Thymus (tissue), 11 donors: ENCODE measurements around the gene PLAAT3. TPM values are rescaled to one million over a fixed set of nuclear protein-coding genes. Genes with fewer than 3 reads are reported as not detected.
"Not testable (repeated sequence)": the region's sequence is repeated elsewhere in the genome, so short reads cannot be mapped to it uniquely, and the experiment has no call there.

ENCODE experiments used
- DNase-seq, 9 donors: peaks; one replicate each; pipeline ENCODE4 v3.0.0-alpha.2; 2013; ENCODE audit warnings: low spot score in 9 of 9, low read depth in 6 of 9, missing footprints in 1 of 9
- H3K27ac ChIP-seq, 2 donors: one replicate each; pipeline ENCODE4 v1.5.1; 2013; ENCODE audit warnings: control low read depth in 1 of 2, low read depth in 1 of 2, low read length in 1 of 2, mild to moderate bottlenecking in 1 of 2, moderate library complexity in 1 of 2
- H3K27me3 ChIP-seq, 2 donors: one replicate each; pipeline ENCODE4 v1.5.1; 2013; ENCODE audit warnings: low read length in 1 of 2; ENCODE audit not compliant: control insufficient read depth in 2 of 2, insufficient read depth in 1 of 2
- H3K36me3 ChIP-seq, 2 donors: one replicate each; pipeline ENCODE4 v1.5.1; 2013; ENCODE audit warnings: low read length in 1 of 2, mild to moderate bottlenecking in 1 of 2, moderate library complexity in 1 of 2; ENCODE audit not compliant: control insufficient read depth in 2 of 2, insufficient read depth in 2 of 2
- H3K4me1 ChIP-seq, 2 donors: one replicate each; pipeline ENCODE4 v1.5.1; 2013; ENCODE audit warnings: low read length in 2 of 2; ENCODE audit not compliant: control insufficient read depth in 2 of 2, insufficient read depth in 2 of 2
- H3K4me3 ChIP-seq, 2 donors: one replicate each; pipeline ENCODE4 v1.5.1; 2013; ENCODE audit warnings: low read length in 2 of 2, control low read depth in 1 of 2, mild to moderate bottlenecking in 1 of 2
- H3K9me3 ChIP-seq, 2 donors: one replicate each; pipeline ENCODE4 v1.5.1; 2013; ENCODE audit warnings: low read length in 1 of 2, mild to moderate bottlenecking in 1 of 2; ENCODE audit not compliant: control insufficient read depth in 2 of 2, insufficient read depth in 1 of 2
- WGBS: extraction: QIAGEN DNeasy Blood & Tissue Kit; methylation state at CpG from one replicate; pipeline ENCODE4 v1.1.7; 2013; 5-methylcytosine and 5-hydroxymethylcytosine counted together
- polyA plus RNA-seq: library from polyadenylated mRNA; stranded (reverse); fragments of 200-250 nt; gene quantifications from one replicate; pipeline ENCODE4 v1.2.3, GENCODE V29; 2013
- total RNA-seq: library from RNA; stranded (reverse); fragments of 120-200 nt; gene quantifications from one replicate; pipeline ENCODE4 v1.2.4, GENCODE V29; 2013
- donor health status: healthy.

The PLAAT3 gene
- total and polyA plus RNA-seq, 2 donors = 2.1 to 21.8 TPM

- 87% methylated on average over 10 of the region's 10 CpGs for WGBS
- Histone ChIP-seq H3K4me3 (no peak overlapping the region), H3K36me3 (peaks cover 13 to 22% of the 10 kb centered on the region in 2 donors), H3K4me1 (no peaks in the 10 kb centered on the region), H3K27ac (no peak overlapping the region), H3K27me3 (no peaks in the 10 kb centered on the region), H3K9me3 (no peaks in the 10 kb centered on the region)
- peak in 8 of 9 donors; percentile 30 to 78 (median 60) for DNase-seq
These were observed 21.7 kb upstream of the PLAAT3 start for GRCh38 chr11:63635762-63636465.

- DNase-seq = no peak
- no peaks in the 10 kb centered on the region for H3K9me3 ChIP-seq
- no peak overlapping the region for H3K27ac ChIP-seq
- WGBS = 98% methylated on average over 3 of the region's 3 CpGs
- peaks cover 25 to 34% of the 10 kb centered on the region in 2 donors for H3K36me3 ChIP-seq
- no peak overlapping the region for H3K4me3 ChIP-seq
- H3K4me1 ChIP-seq = no peaks in the 10 kb centered on the region
- no peaks in the 10 kb centered on the region for H3K27me3 ChIP-seq
These were observed 15.2 kb upstream of the PLAAT3 start for GRCh38 chr11:63629426-63629825.

GRCh38 chr11:63623513-63624140 is 9.4 kb upstream of the PLAAT3 start:
- 81% methylated on average over 7 of the region's 7 CpGs for WGBS
- H3K4me1 ChIP-seq = peaks cover 3 to 7% of the 10 kb centered on the region in 2 donors
- H3K27ac ChIP-seq = no peak overlapping the region
- no peak overlapping the region for H3K4me3 ChIP-seq
- no peaks in the 10 kb centered on the region for H3K9me3 ChIP-seq
- H3K27me3 ChIP-seq = peaks cover 0 to 2% of the 10 kb centered on the region in 2 donors
- no peak for DNase-seq
- peaks cover 0 to 5% of the 10 kb centered on the region in 2 donors for H3K36me3 ChIP-seq

GRCh38 chr11:63622323-63622722 is 8.1 kb upstream of the PLAAT3 start:
- Histone ChIP-seq H3K4me3 (no peak overlapping the region), H3K27me3 (peaks cover 0 to 2% of the 10 kb centered on the region in 2 donors), H3K9me3 (no peaks in the 10 kb centered on the region), H3K27ac (no peak overlapping the region), H3K4me1 (peaks cover 3 to 7% of the 10 kb centered on the region in 2 donors), H3K36me3 (no peaks in the 10 kb centered on the region)
- WGBS = 83% methylated on average over 2 of the region's 2 CpGs
- DNase-seq = no peak

GRCh38 chr11:63621071-63621470 is 6.8 kb upstream of the PLAAT3 start:
- Histone ChIP-seq H3K27ac (no peak overlapping the region), H3K4me1 (peaks cover 3 to 7% of the 10 kb centered on the region in 2 donors), H3K36me3 (no peaks in the 10 kb centered on the region), H3K4me3 (no peak overlapping the region), H3K9me3 (no peaks in the 10 kb centered on the region), H3K27me3 (peaks cover 0 to 2% of the 10 kb centered on the region in 2 donors)
- DNase-seq = peak in 2 of 9 donors; percentile 8 to 53
- whole genome bisulfite sequencing = 70% methylated on average over 1 of the region's 1 CpG

GRCh38 chr11:63619967-63620366 is 5.7 kb upstream of the PLAAT3 start:
- Histone ChIP-seq H3K4me3 (no peak overlapping the region), H3K9me3 (no peaks in the 10 kb centered on the region), H3K27ac (no peak overlapping the region), H3K4me1 (peaks cover 3 to 7% of the 10 kb centered on the region in 2 donors), H3K36me3 (no peaks in the 10 kb centered on the region), H3K27me3 (peaks cover 0 to 5% of the 10 kb centered on the region in 2 donors)
- WGBS = 95% methylated on average over 6 of the region's 6 CpGs
- DNase-seq = no peak

GRCh38 chr11:63617686-63618085 is 3.5 kb upstream of the PLAAT3 start:
- H3K9me3 ChIP-seq, H3K4me3 ChIP-seq, DNase-seq, H3K36me3 ChIP-seq, H3K27ac ChIP-seq: not testable (repeated sequence)
- Histone ChIP-seq H3K27me3 (peaks cover 0 to 26% of the 10 kb centered on the region in 2 donors), H3K4me1 (peaks cover 12 to 16% of the 10 kb centered on the region in 2 donors)
- WGBS = 94% methylated on average over 5 of the region's 5 CpGs

- peaks cover 12 to 16% of the 10 kb centered on the region in 2 donors for H3K4me1 ChIP-seq
- DNase-seq = no peak
- H3K9me3 ChIP-seq = no peaks in the 10 kb centered on the region
- no peaks in the 10 kb centered on the region for H3K36me3 ChIP-seq
- H3K27me3 ChIP-seq = peaks cover 0 to 30% of the 10 kb centered on the region in 2 donors
- H3K4me3 ChIP-seq = no peak overlapping the region
- 97% methylated on average over 3 of the region's 3 CpGs for WGBS
- no peak overlapping the region for H3K27ac ChIP-seq
These were observed 2.7 kb upstream of the PLAAT3 start for GRCh38 chr11:63616953-63617352.

GRCh38 chr11:63613517-63614135 is 607 bp downstream of the PLAAT3 start:
- Histone ChIP-seq H3K27ac (no peak overlapping the region), H3K4me1 (peaks cover 6 to 13% of the 10 kb centered on the region in 2 donors), H3K36me3 (no peaks in the 10 kb centered on the region), H3K27me3 (peaks cover 0 to 56% of the 10 kb centered on the region in 2 donors), H3K4me3 (peak overlapping the region; percentile 48 to 51), H3K9me3 (no peaks in the 10 kb centered on the region)
- 2% methylated on average over 45 of the region's 45 CpGs for WGBS
- peak in 7 of 9 donors; percentile 26 to 78 (median 48) for DNase-seq
